ENCODE measurements around the gene AGTPBP1. TPM values are rescaled to one million over a fixed set of nuclear protein-coding genes. Genes with fewer than 3 reads are reported as not detected.

The AGTPBP1 gene
- total RNA-seq, 3 donors from 2014 or later (not counting 1 experiment from before 2014, with no cell fraction given), result 140 to 150 (median 140) TPM

DNA sequence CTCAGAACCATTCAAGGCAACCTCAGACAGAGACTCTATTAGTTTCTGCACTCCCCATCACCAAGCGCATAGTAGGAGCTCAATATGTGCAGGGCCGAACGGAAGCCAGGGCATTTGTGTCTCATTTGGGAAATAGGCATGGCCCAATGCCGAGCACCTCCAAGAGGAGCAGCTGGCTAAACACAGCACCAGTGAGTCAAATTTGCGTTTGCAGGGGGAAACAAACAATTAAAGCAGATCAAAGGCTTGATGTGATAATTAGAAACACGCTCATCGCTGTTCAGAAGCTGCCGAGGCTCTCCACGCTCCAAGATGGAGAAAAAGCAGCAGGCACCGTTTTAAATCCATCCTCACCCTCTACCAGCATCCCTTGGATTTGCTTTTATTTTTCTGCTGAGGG, 225.3 kb downstream of the AGTPBP1 start:
- Mint-ChIP-seq H3K9me3 (no peaks in the 10 kb centered on the region), H3K27ac (no peak overlapping the region)

DNA sequence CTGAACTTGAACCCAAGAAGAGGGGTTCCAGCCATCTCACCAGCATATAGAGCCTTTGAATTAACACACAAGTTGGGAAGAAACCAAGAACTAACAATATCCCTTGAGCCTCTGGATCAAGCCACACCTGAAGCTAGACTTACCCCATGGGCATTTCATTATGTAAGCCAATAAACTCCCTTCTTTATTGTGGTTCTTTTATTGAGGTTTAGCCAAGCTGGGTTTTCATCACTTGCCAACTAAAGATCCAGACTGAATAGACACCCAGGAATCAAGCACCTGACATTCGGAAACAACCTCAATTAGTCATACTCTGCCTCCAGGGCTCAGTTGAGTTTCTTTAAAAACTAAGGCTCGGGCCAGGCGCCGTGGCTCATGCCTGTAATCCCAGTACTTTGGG, 226.7 kb downstream of the AGTPBP1 start:
- H3K27me3 ChIP-seq (ENCODE audit: control insufficient read depth, insufficient read depth, low read length), result no peaks in the 10 kb centered on the region
- Mint-ChIP-seq H3K36me3 (no peaks in the 10 kb centered on the region), H3K4me1 (no peaks in the 10 kb centered on the region), H3K4me3 (no peak overlapping the region), H3K27ac (no peak overlapping the region), H3K27me3 (ENCODE audit: low read depth in 2 of 2) (peaks cover 19 to 24% of the 10 kb centered on the region in 2 donors), H3K9me3 (no peaks in the 10 kb centered on the region)
- TF ChIP-seq, protein P1, sequence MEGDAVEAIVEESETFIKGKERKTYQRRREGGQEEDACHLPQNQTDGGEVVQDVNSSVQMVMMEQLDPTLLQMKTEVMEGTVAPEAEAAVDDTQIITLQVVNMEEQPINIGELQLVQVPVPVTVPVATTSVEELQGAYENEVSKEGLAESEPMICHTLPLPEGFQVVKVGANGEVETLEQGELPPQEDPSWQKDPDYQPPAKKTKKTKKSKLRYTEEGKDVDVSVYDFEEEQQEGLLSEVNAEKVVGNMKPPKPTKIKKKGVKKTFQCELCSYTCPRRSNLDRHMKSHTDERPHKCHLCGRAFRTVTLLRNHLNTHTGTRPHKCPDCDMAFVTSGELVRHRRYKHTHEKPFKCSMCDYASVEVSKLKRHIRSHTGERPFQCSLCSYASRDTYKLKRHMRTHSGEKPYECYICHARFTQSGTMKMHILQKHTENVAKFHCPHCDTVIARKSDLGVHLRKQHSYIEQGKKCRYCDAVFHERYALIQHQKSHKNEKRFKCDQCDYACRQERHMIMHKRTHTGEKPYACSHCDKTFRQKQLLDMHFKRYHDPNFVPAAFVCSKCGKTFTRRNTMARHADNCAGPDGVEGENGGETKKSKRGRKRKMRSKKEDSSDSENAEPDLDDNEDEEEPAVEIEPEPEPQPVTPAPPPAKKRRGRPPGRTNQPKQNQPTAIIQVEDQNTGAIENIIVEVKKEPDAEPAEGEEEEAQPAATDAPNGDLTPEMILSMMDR (IDR thresholded peaks at IDR 0.05), result no peak
- H3K9me3 ChIP-seq (ENCODE audit: control insufficient read depth, insufficient read depth, low read length), result no peaks in the 10 kb centered on the region
- DNase-seq, result no peak
- no peak overlapping the region for H3K27ac ChIP-seq (ENCODE audit: low read length)
- no peak overlapping the region for H3K4me3 ChIP-seq (ENCODE audit: low read length)
- no peaks in the 10 kb centered on the region for H3K4me1 ChIP-seq (ENCODE audit: control insufficient read depth, insufficient read depth, low read length)
- H3K36me3 ChIP-seq (ENCODE audit: control insufficient read depth, insufficient read depth, low read length), result no peaks in the 10 kb centered on the region
- 96% methylated on average over 4 of the region's 4 CpGs for WGBS (ENCODE audit: insufficient coverage)
- intact Hi-C loops (cut with micrococcal nuclease), result no loop called here
- ATAC-seq, result no peak

More for the DNA sequence above, 225.3 kb downstream of the AGTPBP1 start:
- H3K36me3 Mint-ChIP-seq, result no peaks in the 10 kb centered on the region
- peaks cover 21 to 27% of the 10 kb centered on the region in 2 donors for H3K27me3 Mint-ChIP-seq (ENCODE audit: low read depth in 2 of 2)
- no peaks in the 10 kb centered on the region for H3K27me3 ChIP-seq (ENCODE audit: control insufficient read depth, insufficient read depth, low read length)
- H3K4me1 ChIP-seq (ENCODE audit: control insufficient read depth, insufficient read depth, low read length), result no peaks in the 10 kb centered on the region
- WGBS (ENCODE audit: insufficient coverage), result 82% methylated on average over 7 of the region's 10 CpGs
- no peaks in the 10 kb centered on the region for H3K9me3 ChIP-seq (ENCODE audit: control insufficient read depth, insufficient read depth, low read length)
- no peak for DNase-seq
- peaks cover 0 to 1% of the 10 kb centered on the region in 2 donors for H3K4me1 Mint-ChIP-seq
- TF ChIP-seq, protein P1 (IDR thresholded peaks at IDR 0.05), result no peak
- intact Hi-C loops (cut with micrococcal nuclease), result no loop called here
- H3K4me3 Mint-ChIP-seq, result no peak overlapping the region
- H3K27ac ChIP-seq (ENCODE audit: low read length), result no peak overlapping the region
- no peak for ATAC-seq
- no peaks in the 10 kb centered on the region for H3K36me3 ChIP-seq (ENCODE audit: control insufficient read depth, insufficient read depth, low read length)
- H3K4me3 ChIP-seq (ENCODE audit: low read length), result no peak overlapping the region

DNA sequence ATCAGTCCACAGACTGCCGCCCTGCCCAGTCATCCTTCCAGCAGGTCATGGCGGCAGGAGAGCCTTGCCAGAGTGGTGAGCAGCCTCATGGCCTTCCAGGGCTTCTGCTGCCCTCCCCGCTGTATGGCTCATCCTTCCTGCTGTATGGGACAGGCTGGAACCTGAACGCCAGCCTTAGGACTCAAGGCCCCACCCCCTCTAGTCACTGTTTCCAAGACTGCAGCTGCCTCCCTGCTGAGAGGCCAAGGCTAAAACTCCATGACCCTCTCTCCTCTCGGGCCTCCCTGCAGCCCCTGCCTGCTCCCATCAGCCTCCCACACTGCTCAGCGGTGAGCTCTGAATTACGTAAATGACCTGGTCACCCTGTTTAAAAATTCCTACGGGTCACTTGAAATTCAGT, 227.5 kb downstream of the AGTPBP1 start:
- no peak overlapping the region for H3K27ac Mint-ChIP-seq

DNA sequence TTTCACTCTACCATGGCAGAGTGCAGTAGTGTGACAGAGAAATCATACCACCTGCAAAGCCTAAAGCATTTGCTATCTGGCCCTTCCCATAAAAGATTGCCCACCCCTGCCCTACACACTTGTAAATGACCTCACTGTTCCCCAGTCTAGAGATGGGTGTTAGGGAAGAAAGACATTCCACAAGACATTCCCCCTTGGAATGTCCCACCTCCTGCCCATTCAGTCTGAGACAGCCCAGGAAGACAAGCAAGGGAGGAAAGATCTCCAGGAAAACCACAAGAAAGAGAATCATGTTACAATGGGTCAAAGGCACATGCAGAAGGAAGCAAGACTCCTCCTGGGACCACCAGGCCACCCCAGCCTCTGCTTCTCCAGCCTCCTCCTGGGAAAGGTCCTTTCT, 230.0 kb downstream of the AGTPBP1 start:
- H3K4me3 ChIP-seq (ENCODE audit: low read length), result no peak overlapping the region
- no peak for DNase-seq
- no peak for ATAC-seq
- no peaks in the 10 kb centered on the region for H3K4me1 ChIP-seq (ENCODE audit: control insufficient read depth, insufficient read depth, low read length)
- Mint-ChIP-seq H3K4me3 (no peak overlapping the region), H3K27ac (no peak overlapping the region), H3K4me1 (no peaks in the 10 kb centered on the region), H3K27me3 (ENCODE audit: low read depth in 2 of 2) (peaks cover 34 to 40% of the 10 kb centered on the region in 2 donors), H3K36me3 (no peaks in the 10 kb centered on the region), H3K9me3 (no peaks in the 10 kb centered on the region)
- no peaks in the 10 kb centered on the region for H3K9me3 ChIP-seq (ENCODE audit: control insufficient read depth, insufficient read depth, low read length)
- TF ChIP-seq, protein P1 (IDR thresholded peaks at IDR 0.05), result no peak
- no peak overlapping the region for H3K27ac ChIP-seq (ENCODE audit: low read length)
- intact Hi-C loops (cut with micrococcal nuclease), result no loop called here
- H3K36me3 ChIP-seq (ENCODE audit: control insufficient read depth, insufficient read depth, low read length), result no peaks in the 10 kb centered on the region
- peaks cover 5% of the 10 kb centered on the region for H3K27me3 ChIP-seq (ENCODE audit: control insufficient read depth, insufficient read depth, low read length)

More for the DNA sequence above, 227.5 kb downstream of the AGTPBP1 start:
- Mint-ChIP-seq H3K9me3 (no peaks in the 10 kb centered on the region), H3K27me3 (ENCODE audit: low read depth in 2 of 2) (peaks cover 21 to 22% of the 10 kb centered on the region in 2 donors), H3K4me1 (no peaks in the 10 kb centered on the region), H3K4me3 (no peak overlapping the region), H3K36me3 (no peaks in the 10 kb centered on the region)
- no peaks in the 10 kb centered on the region for H3K36me3 ChIP-seq (ENCODE audit: control insufficient read depth, insufficient read depth, low read length)
- H3K27ac ChIP-seq (ENCODE audit: low read length), result no peak overlapping the region
- DNase-seq, result no peak
- no peaks in the 10 kb centered on the region for H3K4me1 ChIP-seq (ENCODE audit: control insufficient read depth, insufficient read depth, low read length)
- H3K27me3 ChIP-seq (ENCODE audit: control insufficient read depth, insufficient read depth, low read length), result no peaks in the 10 kb centered on the region
- 94% methylated on average over 8 of the region's 8 CpGs for WGBS (ENCODE audit: insufficient coverage)
- intact Hi-C loops (cut with micrococcal nuclease), result no loop called here
- TF ChIP-seq, protein P1 (IDR thresholded peaks at IDR 0.05), result no peak
- no peak overlapping the region for H3K4me3 ChIP-seq (ENCODE audit: low read length)
- H3K9me3 ChIP-seq (ENCODE audit: control insufficient read depth, insufficient read depth, low read length), result no peaks in the 10 kb centered on the region
- ATAC-seq, result no peak

All from natural killer cell (primary cell).